ENCODE measurements around the gene PHKA2. TPM values are rescaled to one million over a fixed set of nuclear protein-coding genes. Genes with fewer than 3 reads are reported as not detected.

PHKA2 gene
- total and polyA plus RNA-seq, 4 donors: 28.9 to 82.3 (median 41.9) TPM

DNA sequence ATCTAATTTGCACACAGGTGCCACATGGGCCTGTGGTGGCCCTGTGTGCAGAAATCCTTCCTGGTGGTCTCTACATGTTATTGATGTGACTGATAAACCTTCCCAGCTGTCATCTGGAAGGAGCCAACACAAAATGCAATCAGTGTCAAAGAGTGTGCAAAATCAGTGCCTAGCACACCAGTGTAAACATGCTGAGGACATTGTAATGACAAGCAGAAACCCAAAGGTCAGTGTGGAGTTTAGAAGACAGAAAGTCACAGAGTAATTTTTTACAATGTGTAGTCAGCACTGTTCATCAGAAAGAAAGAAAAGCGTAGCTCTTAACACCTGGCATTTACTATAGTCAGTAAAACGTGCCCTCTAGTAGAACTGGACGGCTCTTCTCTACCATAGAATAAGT lies 50.3 kb downstream of the PHKA2 start:
- Histone ChIP-seq H3K4me1 (ENCODE audit: control insufficient read depth in 4 of 4, insufficient read depth in 4 of 4, low read length in 3 of 4) (peaks cover 4 to 32% (median 22%) of the 10 kb centered on the region in 4 donors), H3K36me3 (ENCODE audit: control insufficient read depth in 4 of 4, insufficient read depth in 3 of 4, low read depth in 1 of 4, low read length in 3 of 4) (peaks cover 3 to 32% (median 7%) of the 10 kb centered on the region in 4 donors), H3K27ac (ENCODE audit: low read depth in 1 of 2, low read length in 2 of 2) (peak overlapping the region; percentile 0 to 69), H3K4me3 (ENCODE audit: low read depth in 1 of 3, low read length in 3 of 3) (no peak overlapping the region), H3K27me3 (ENCODE audit: control insufficient read depth in 4 of 4, insufficient read depth in 4 of 4, low read length in 3 of 4) (no peaks in the 10 kb centered on the region), H3K9ac (ENCODE audit: low read depth in 1 of 2, low read length in 2 of 2) (no peak overlapping the region), H3K9me3 (ENCODE audit: control insufficient read depth in 4 of 4, low read length in 3 of 4) (no peaks in the 10 kb centered on the region)
- no peak for DNase-seq (ENCODE audit: low spot score)
- WGBS: 31% methylated on average over 3 of the region's 3 CpGs
- TF ChIP-seq GABPA (IDR thresholded peaks at IDR 0.05 in 1 of 2, conservative IDR thresholded peaks at IDR 0.05 in 1 of 2) (no peak), HNF4G (IDR thresholded peaks at IDR 0.05) (no peak), NR2F2 (IDR thresholded peaks at IDR 0.05) (no peak), RXRA (IDR thresholded peaks at IDR 0.05) (peak; percentile 10 to 37), RAD21 (IDR thresholded peaks at IDR 0.05) (peak in 1 of 2 donors; percentile 32), SP1 (IDR thresholded peaks at IDR 0.05) (peak; percentile 15), FOXA2 (IDR thresholded peaks at IDR 0.05) (peak; percentile 65), HNF4A (conservative IDR thresholded peaks at IDR 0.05) (peak; percentile 29 to 47), ATF3 (IDR thresholded peaks at IDR 0.05) (no peak)

DNA sequence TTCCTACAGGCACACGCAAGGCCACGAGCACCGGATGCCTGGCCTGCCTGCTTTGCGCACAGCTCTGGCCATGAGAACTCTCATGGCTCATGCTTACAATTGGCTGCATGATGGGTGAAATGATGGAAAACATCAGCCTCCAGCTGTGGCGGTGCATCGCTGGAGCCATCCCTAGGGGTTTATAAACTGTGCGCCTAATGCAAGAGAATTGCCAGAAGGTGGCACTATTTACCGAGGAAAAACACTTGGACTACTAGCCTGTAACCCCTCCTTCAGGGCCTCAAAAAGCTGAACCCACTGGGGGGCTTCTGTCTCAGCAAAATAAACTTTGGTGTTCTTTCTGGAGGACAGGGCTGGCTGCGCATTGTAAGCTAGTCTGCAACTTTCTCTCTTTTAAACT lies 51.9 kb downstream of the PHKA2 start:
- H3K4me1 ChIP-seq (ENCODE audit: control insufficient read depth in 4 of 4, insufficient read depth in 4 of 4, low read length in 3 of 4): peaks cover 2 to 32% (median 21%) of the 10 kb centered on the region in 4 donors
- 86% methylated on average over 9 of the region's 9 CpGs for WGBS
- peaks cover 5 to 37% (median 9%) of the 10 kb centered on the region in 4 donors for H3K36me3 ChIP-seq (ENCODE audit: control insufficient read depth in 4 of 4, insufficient read depth in 3 of 4, low read depth in 1 of 4, low read length in 3 of 4)
- no peaks in the 10 kb centered on the region for H3K9me3 ChIP-seq (ENCODE audit: control insufficient read depth in 4 of 4, low read length in 3 of 4)
- no peaks in the 10 kb centered on the region for H3K27me3 ChIP-seq (ENCODE audit: control insufficient read depth in 4 of 4, insufficient read depth in 4 of 4, low read length in 3 of 4)
- no peak overlapping the region for H3K27ac ChIP-seq (ENCODE audit: low read depth in 1 of 2, low read length in 2 of 2)
- peak; percentile 26 for TF ChIP-seq CTCF (IDR thresholded peaks at IDR 0.05; ENCODE audit: low read depth, low read length, missing input control)
- TF ChIP-seq RXRA (IDR thresholded peaks at IDR 0.05): no peak
- TF ChIP-seq RAD21 (IDR thresholded peaks at IDR 0.05): peak; percentile 54 to 74
- no peak overlapping the region for H3K9ac ChIP-seq (ENCODE audit: low read depth in 1 of 2, low read length in 2 of 2)
- no peak for DNase-seq (ENCODE audit: low spot score)
- H3K4me3 ChIP-seq (ENCODE audit: low read depth in 1 of 3, low read length in 3 of 3): no peak overlapping the region

DNA sequence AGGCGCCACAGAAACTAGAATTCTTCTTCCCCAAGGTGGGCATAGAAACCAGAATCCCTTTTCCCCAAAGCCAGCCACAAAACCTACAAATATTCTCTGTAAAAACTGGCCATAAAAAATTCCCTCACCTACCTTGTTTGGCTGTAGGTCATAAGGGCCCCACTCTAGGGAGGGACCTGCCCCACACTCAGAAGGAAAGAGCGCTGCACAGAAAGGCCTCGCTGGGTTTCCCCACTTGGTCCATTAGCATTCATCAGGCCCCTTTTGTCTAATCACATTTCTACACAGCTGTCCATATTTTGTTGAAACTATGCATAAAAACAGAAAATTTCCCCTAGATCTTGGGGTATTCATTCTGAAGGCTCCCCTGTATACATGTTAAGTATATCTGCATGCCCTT lies 54.1 kb downstream of the PHKA2 start:
- no peak for DNase-seq (ENCODE audit: low spot score)
- over 99% methylated on average over 3 of the region's 3 CpGs for WGBS
- Histone ChIP-seq H3K9me3 (ENCODE audit: control insufficient read depth in 4 of 4, low read length in 3 of 4) (no peaks in the 10 kb centered on the region), H3K36me3 (ENCODE audit: control insufficient read depth in 4 of 4, insufficient read depth in 3 of 4, low read depth in 1 of 4, low read length in 3 of 4) (peaks cover 6 to 52% (median 15%) of the 10 kb centered on the region in 4 donors), H3K27me3 (ENCODE audit: control insufficient read depth in 4 of 4, insufficient read depth in 4 of 4, low read length in 3 of 4) (no peaks in the 10 kb centered on the region), H3K4me1 (ENCODE audit: control insufficient read depth in 4 of 4, insufficient read depth in 4 of 4, low read length in 3 of 4) (peaks cover 0 to 18% (median 13%) of the 10 kb centered on the region in 4 donors), H3K4me3 (ENCODE audit: low read depth in 1 of 3, low read length in 3 of 3) (no peak overlapping the region), H3K27ac (ENCODE audit: low read depth in 1 of 2, low read length in 2 of 2) (no peak overlapping the region), H3K9ac (ENCODE audit: low read depth in 1 of 2, low read length in 2 of 2) (no peak overlapping the region)
- TF ChIP-seq RAD21 (IDR thresholded peaks at IDR 0.05) (no peak), HNF4G (IDR thresholded peaks at IDR 0.05) (no peak), GABPA (IDR thresholded peaks at IDR 0.05 in 1 of 2, conservative IDR thresholded peaks at IDR 0.05 in 1 of 2) (no peak), TAF1 (conservative IDR thresholded peaks at IDR 0.05) (no peak), CTCF (IDR thresholded peaks at IDR 0.05; ENCODE audit: low read depth, low read length, missing input control) (no peak)
- TF ChIP-seq, protein P1, sequence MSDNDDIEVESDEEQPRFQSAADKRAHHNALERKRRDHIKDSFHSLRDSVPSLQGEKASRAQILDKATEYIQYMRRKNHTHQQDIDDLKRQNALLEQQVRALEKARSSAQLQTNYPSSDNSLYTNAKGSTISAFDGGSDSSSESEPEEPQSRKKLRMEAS (IDR thresholded peaks at IDR 0.05): no peak
- TF ChIP-seq, protein P2, sequence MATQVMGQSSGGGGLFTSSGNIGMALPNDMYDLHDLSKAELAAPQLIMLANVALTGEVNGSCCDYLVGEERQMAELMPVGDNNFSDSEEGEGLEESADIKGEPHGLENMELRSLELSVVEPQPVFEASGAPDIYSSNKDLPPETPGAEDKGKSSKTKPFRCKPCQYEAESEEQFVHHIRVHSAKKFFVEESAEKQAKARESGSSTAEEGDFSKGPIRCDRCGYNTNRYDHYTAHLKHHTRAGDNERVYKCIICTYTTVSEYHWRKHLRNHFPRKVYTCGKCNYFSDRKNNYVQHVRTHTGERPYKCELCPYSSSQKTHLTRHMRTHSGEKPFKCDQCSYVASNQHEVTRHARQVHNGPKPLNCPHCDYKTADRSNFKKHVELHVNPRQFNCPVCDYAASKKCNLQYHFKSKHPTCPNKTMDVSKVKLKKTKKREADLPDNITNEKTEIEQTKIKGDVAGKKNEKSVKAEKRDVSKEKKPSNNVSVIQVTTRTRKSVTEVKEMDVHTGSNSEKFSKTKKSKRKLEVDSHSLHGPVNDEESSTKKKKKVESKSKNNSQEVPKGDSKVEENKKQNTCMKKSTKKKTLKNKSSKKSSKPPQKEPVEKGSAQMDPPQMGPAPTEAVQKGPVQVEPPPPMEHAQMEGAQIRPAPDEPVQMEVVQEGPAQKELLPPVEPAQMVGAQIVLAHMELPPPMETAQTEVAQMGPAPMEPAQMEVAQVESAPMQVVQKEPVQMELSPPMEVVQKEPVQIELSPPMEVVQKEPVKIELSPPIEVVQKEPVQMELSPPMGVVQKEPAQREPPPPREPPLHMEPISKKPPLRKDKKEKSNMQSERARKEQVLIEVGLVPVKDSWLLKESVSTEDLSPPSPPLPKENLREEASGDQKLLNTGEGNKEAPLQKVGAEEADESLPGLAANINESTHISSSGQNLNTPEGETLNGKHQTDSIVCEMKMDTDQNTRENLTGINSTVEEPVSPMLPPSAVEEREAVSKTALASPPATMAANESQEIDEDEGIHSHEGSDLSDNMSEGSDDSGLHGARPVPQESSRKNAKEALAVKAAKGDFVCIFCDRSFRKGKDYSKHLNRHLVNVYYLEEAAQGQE (IDR thresholded peaks at IDR 0.05): no peak

Measured in liver (tissue), 9 donors.